Measurements from ENCODE around the gene GPR31. TPM values are rescaled to one million over a fixed set of nuclear protein-coding genes. Genes with fewer than 3 reads are reported as not detected.
"Not testable (repeated sequence)": the region's sequence is repeated elsewhere in the genome, so short reads cannot be mapped to it uniquely, and the experiment has no call there.

Gene GPR31, protein sequence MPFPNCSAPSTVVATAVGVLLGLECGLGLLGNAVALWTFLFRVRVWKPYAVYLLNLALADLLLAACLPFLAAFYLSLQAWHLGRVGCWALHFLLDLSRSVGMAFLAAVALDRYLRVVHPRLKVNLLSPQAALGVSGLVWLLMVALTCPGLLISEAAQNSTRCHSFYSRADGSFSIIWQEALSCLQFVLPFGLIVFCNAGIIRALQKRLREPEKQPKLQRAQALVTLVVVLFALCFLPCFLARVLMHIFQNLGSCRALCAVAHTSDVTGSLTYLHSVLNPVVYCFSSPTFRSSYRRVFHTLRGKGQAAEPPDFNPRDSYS
- total RNA-seq = not detected in 2 replicates

GRCh38 chr6:167157863-167158262, at the start of gene GPR31:
Gene GPR31 (minus strand): TSS chr6:167157980. CDS start chr6:167157831, 149 bp downstream.
- no peak for DNase-seq (ENCODE audit: low read depth in 2 of 2)

DNA sequence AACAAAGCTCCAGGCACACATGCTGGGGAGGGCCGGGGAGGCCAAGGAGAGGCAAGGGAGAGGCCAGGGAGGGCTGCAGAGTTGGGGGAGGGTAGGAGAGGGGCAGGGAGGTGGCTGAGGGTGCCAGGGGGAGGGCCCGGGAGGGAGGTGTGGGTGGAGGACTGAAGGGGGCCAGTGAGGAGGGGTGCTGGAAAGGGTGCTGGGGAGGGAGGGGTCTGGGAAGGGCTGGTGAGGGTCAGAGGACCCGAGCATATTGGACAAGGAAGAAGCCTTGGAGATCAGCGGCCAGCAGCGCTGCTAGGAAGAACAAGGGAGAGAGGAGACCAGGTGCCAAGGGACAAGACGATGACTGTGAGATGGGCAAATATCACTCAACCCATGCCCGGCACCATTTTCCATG, 49.7 kb upstream of the GPR31 start:
- DNase-seq (ENCODE audit: low read depth in 2 of 2) = no peak

- not testable (repeated sequence) for DNase-seq (ENCODE audit: low read depth in 2 of 2)
Measured at GRCh38 chr6:167205316-167205715, 47.5 kb upstream of the GPR31 start.

DNA sequence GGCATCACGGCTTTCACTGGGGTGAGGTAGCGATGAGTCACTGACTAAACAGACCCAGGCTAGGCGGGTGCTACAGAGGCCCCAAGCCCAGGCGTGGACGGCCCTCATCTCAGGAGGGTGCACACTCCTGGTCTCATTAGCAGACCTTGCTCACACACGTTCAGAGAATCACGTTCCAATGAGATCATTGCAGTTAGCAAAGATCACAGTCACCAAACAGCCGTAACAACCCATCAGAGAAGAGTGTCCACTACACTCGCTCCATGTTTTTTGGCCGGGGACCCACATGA, 46.2 kb upstream of the GPR31 start:
- DNase-seq (ENCODE audit: low read depth in 2 of 2) = not testable (repeated sequence)

DNA sequence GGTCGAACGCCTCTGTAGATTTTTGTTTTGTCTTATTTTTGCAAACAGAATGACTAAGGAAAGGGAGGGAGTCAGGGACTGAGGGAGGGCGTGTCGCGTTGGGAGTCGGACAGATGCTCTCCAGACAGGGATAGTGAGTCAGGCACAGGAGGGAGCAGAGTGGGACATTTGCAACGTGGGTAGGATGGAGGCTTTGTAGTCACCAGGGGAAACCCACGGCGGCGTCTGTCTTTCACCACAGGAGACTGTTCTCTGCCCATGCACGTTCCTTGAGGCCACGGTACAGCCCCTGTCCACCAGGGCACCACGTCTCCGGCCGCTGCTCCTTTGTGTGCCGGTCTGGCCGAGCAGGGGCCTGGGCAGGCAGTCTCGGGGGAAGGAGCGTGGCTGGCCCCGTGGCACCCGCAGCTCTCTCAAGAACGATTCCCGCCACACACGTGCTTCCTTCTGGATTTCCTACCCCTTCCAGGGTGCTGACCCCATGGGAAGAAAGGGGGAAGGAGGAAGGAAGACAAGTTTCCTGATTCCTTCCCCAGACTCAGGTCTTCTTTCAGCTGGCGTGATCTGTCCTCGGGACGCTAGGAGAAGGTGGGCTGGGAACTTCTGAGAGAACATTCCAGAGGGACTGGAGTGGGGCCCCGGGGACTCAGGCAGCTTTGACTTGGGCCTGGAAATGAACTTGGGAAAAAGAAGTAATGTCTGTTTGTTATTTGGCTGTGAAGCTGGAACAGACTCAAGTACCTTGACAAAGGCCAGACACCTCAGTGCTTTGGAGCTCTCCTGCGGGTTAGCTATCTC, 45.7 kb upstream of the GPR31 start:
- not testable (repeated sequence) for DNase-seq (ENCODE audit: low read depth in 2 of 2)

GRCh38 chr6:167202613-167203012, 44.8 kb upstream of the GPR31 start:
- not testable (repeated sequence) for DNase-seq (ENCODE audit: low read depth in 2 of 2)

- no peak for DNase-seq (ENCODE audit: low read depth in 2 of 2)
Measured at GRCh38 chr6:167200806-167201205, 43.0 kb upstream of the GPR31 start.

- not testable (repeated sequence) for DNase-seq (ENCODE audit: low read depth in 2 of 2)
Measured at GRCh38 chr6:167195941-167196610, 38.3 kb upstream of the GPR31 start.

GRCh38 chr6:167193515-167194125, 35.8 kb upstream of the GPR31 start:
- DNase-seq (ENCODE audit: low read depth in 2 of 2) = not testable (repeated sequence)

- DNase-seq (ENCODE audit: low read depth in 2 of 2) = not testable (repeated sequence)
Measured at GRCh38 chr6:167191043-167191583, 33.3 kb upstream of the GPR31 start.

- DNase-seq (ENCODE audit: low read depth in 2 of 2) = not testable (repeated sequence)
Measured at GRCh38 chr6:167187275-167187674, 29.5 kb upstream of the GPR31 start.

DNA sequence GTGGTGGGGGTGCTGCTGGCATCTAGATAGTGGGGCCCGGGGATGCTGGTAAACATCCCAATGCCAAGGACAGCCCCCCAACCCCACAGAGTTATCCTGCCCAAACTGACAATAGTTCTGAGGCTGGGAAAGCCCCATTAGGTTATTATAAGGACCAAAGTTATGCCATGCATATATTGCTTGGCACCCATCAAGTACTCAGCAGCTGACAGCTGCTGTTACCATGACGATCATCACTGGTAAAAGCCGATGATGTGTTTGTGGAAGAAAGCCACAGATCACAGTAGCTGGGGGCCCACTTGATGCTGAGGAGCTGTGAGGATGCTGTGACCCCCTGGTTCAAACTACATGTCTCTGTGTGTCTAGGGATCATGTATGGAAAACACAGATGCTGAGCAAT, 27.3 kb upstream of the GPR31 start:
- DNase-seq (ENCODE audit: low read depth in 2 of 2) = not testable (repeated sequence)

- DNase-seq (ENCODE audit: low read depth in 2 of 2) = not testable (repeated sequence)
Measured at GRCh38 chr6:167182913-167183314, 25.1 kb upstream of the GPR31 start.

DNA sequence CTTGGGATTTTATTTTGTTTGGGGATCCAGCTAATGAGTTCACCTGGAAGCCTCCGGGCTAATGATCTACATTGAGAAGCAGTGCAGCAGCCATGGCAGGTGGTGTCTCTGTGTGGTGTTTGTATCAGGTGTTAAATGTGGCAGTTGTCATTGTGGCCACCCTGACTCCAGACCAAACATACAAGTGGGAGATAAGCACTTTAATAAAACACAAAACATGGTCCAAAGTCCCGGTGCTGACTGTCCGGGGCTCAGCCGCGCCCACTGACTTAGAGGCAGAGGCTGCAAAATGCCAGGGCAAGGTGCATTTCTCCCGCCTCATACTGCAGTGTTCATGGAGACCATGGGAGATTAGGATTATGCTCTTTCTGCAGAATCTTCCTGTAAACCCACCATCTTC, 23.6 kb upstream of the GPR31 start:
- DNase-seq (ENCODE audit: low read depth in 2 of 2) = not testable (repeated sequence)

GRCh38 chr6:167180086-167180485, 22.3 kb upstream of the GPR31 start:
- DNase-seq (ENCODE audit: low read depth in 2 of 2) = not testable (repeated sequence)

- not testable (repeated sequence) for DNase-seq (ENCODE audit: low read depth in 2 of 2)
Measured at GRCh38 chr6:167178896-167179655, 21.3 kb upstream of the GPR31 start.

GRCh38 chr6:167177271-167177670, 19.5 kb upstream of the GPR31 start:
- not testable (repeated sequence) for DNase-seq (ENCODE audit: low read depth in 2 of 2)

GRCh38 chr6:167172011-167172410, 14.2 kb upstream of the GPR31 start:
- not testable (repeated sequence) for DNase-seq (ENCODE audit: low read depth in 2 of 2)

- not testable (repeated sequence) for DNase-seq (ENCODE audit: low read depth in 2 of 2)
Measured at GRCh38 chr6:167171300-167171699, 13.5 kb upstream of the GPR31 start.

DNA sequence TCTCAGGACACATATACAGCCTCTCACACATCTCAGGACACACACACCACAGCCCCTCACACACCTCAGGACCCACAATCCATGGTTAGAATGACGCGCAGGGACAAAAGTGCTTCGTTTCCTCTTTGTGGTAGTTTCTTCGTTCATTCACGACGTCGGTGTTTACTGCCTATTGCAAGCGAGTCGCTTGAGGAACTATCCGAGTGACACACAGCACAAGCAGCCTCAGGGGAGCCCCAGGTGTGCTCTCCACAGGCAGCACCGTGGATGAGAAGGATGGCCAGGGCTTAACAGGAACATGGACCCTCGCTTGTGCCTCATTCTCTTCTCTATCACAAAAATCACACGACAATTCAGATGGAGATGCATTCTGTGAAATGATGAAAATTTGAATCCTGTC, 12.1 kb upstream of the GPR31 start:
- not testable (repeated sequence) for DNase-seq (ENCODE audit: low read depth in 2 of 2)

DNA sequence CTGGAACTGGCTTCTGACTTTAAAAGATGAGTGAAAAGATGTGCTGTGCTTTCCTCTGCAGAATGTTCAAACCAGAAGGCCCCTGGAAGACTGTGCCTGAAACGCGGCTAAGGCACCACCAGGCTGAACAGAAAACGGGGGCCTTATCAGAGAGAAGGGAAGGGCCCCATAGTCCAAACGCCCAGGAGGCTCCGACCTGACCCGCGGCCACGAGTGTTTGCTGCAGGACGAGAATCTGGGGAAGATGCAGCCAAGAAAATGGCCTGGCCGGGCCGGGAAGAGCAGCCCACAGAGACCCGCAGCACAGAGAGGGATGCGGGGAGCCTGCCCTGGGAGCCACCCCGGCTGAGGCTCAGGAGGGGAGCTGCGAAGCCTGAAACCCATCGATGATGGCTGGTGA, 10.5 kb upstream of the GPR31 start:
- DNase-seq (ENCODE audit: low read depth in 2 of 2) = not testable (repeated sequence)
